Psoas muscle (tissue), 8 donors: ENCODE results near the gene COL9A3. TPM values are rescaled to one million over a fixed set of nuclear protein-coding genes. Genes with fewer than 3 reads are reported as not detected.

Source experiments
- ATAC-seq, 4 donors: fragments of 200-7000 bp; cut with Tn5 transposase; one replicate each; pipeline ENCODE4 v1.9.1; 2020; ENCODE audit warnings: moderate library complexity in 3 of 4, mild to moderate bottlenecking in 2 of 4
- DNase-seq, 2 donors: peaks; one replicate each; pipeline ENCODE4 v3.0.0-alpha.2; 2020
- H3K27ac ChIP-seq: fragments of 200-600 bp; one replicate; pipeline ENCODE4 v1.8.0; 2022
- H3K27me3 ChIP-seq, 3 donors: fragments of 200-600 bp in 1 of 3; one replicate each; pipeline versions ENCODE4 v1.6.1 to v1.8.0; 2013 to 2022; ENCODE audit warnings: low read length in 2 of 3, mild to moderate bottlenecking in 2 of 3, moderate library complexity in 1 of 3; ENCODE audit not compliant: insufficient read depth in 3 of 3
- H3K36me3 ChIP-seq, 2 donors: fragments of 200-600 bp in 1 of 2; one replicate each; pipeline versions ENCODE4 v1.6.1 to v1.8.0; 2013 to 2022; ENCODE audit warnings: low read depth in 1 of 2, mild to moderate bottlenecking in 1 of 2, moderate library complexity in 1 of 2; ENCODE audit not compliant: insufficient read depth in 1 of 2
- H3K4me1 ChIP-seq: fragments of 200-600 bp; one replicate; pipeline ENCODE4 v1.8.0; 2022
- H3K4me3 ChIP-seq: fragments of 200-600 bp; one replicate; pipeline ENCODE4 v1.8.0; 2022; ENCODE audit warnings: mild to moderate bottlenecking
- H3K9me3 ChIP-seq: fragments of 200-600 bp; one replicate; pipeline ENCODE4 v1.8.0; 2022
- CTCF ChIP-seq: fragments of 200-600 bp; IDR thresholded peaks from one replicate; pipeline ENCODE4 v1.8.0; 2022; ENCODE audit warnings: antibody characterized with exemption
- WGBS, 3 donors: extraction: QIAGEN DNeasy Blood & Tissue Kit; methylation state at CpG; one replicate each; pipeline versions ENCODE4 v1.1.6 to v1.1.7; 2013; 5-methylcytosine and 5-hydroxymethylcytosine counted together
- intact Hi-C, 2 donors: fragments of 100-400 bp; cut with DNase I; formaldehyde crosslinking; loops; one replicate each; pipeline versions ENCODE4 v1.11.0 to v1.14.2; 2022
- polyA plus RNA-seq, 3 donors: library from polyadenylated mRNA; stranded (reverse); fragments of 200-250 nt; gene quantifications; one replicate each; pipeline ENCODE4 v1.2.3, GENCODE V29; 2013
- total RNA-seq, 4 donors: library from RNA; stranded (reverse); fragmentation: NEBNext Ultra II Directional in 2 of 4; extraction: Animal tissue kit (Norgen Biotek cat#: 25700) in 2 of 4; gene quantifications; one replicate each; pipeline versions ENCODE4 v1.2.1 to v1.2.4, GENCODE V29; 2021 to 2023
- donor health status: healthy with polysubstance abuse.
- donor health status: DM: no; HTN: no; CAD: no; lungs with moderate emphysema.
- donor health status: Bipolar disorder and iron deficiency.
- donor health status: healthy.
- donor health status: DM: yes; HTN: yes; CAD: no.
- donor health status: DM: no; HTN: no; CAD: no.
- donor health status: DM: no; HTN: no; CAD: no.
- donor health status: DM: yes; HTN: yes; CAD: no.

COL9A3 gene
- total and polyA plus RNA-seq, 7 donors, result 0.27 to 0.86 (median 0.59) TPM; not detected in 1

GRCh38 chr20:62885046-62885895 is 68.4 kb downstream of the COL9A3 start:
- TF ChIP-seq CTCF, result no peak
- Histone ChIP-seq H3K36me3 (peaks cover 17 to 65% of the 10 kb centered on the region in 2 donors), H3K9me3 (no peaks in the 10 kb centered on the region), H3K27ac (no peak overlapping the region), H3K4me3 (no peak overlapping the region), H3K4me1 (no peaks in the 10 kb centered on the region), H3K27me3 (no peaks in the 10 kb centered on the region)
- DNase-seq, result peak in 1 of 2 donors; percentile 15
- ATAC-seq, result no peak
- WGBS, 3 donors, result 73 to 81% (median 74%) methylated on average over 20 of the region's 20 CpGs
- intact Hi-C loops, result no loop called here

GRCh38 chr20:62885896-62886708 is 69.3 kb downstream of the COL9A3 start:
- Histone ChIP-seq H3K9me3 (no peaks in the 10 kb centered on the region), H3K4me3 (no peak overlapping the region), H3K27me3 (no peaks in the 10 kb centered on the region), H3K27ac (no peak overlapping the region), H3K36me3 (peaks cover 11 to 65% of the 10 kb centered on the region in 2 donors), H3K4me1 (no peaks in the 10 kb centered on the region)
- TF ChIP-seq CTCF, result no peak
- intact Hi-C loops, result no loop called here
- 76 to 83% (median 82%) methylated on average over 23 of the region's 23 CpGs for WGBS, 3 donors
- DNase-seq (peak in 1 of 2 donors; percentile 26), ATAC-seq (no peak)

- no peaks in the 10 kb centered on the region for H3K9me3 ChIP-seq
- no peaks in the 10 kb centered on the region for H3K4me1 ChIP-seq
- H3K36me3 ChIP-seq, result peaks cover 12 to 65% of the 10 kb centered on the region in 2 donors
- TF ChIP-seq CTCF, result no peak
- ATAC-seq (no peak), DNase-seq (no peak)
- WGBS, 3 donors, result 82 to 84% (median 82%) methylated on average over 7 of the region's 7 CpGs
- H3K4me3 ChIP-seq, result no peak overlapping the region
- intact Hi-C loops, result no loop called here
- H3K27ac ChIP-seq, result no peak overlapping the region
- no peaks in the 10 kb centered on the region for H3K27me3 ChIP-seq
Measured at GRCh38 chr20:62886709-62887058, 69.8 kb downstream of the COL9A3 start.

GRCh38 chr20:62887152-62887859 is 70.5 kb downstream of the COL9A3 start:
- intact Hi-C loops, result no loop called here
- H3K27me3 ChIP-seq, result no peaks in the 10 kb centered on the region
- no peak overlapping the region for H3K4me3 ChIP-seq
- peaks cover 14 to 66% of the 10 kb centered on the region in 2 donors for H3K36me3 ChIP-seq
- H3K4me1 ChIP-seq, result no peaks in the 10 kb centered on the region
- H3K27ac ChIP-seq, result no peak overlapping the region
- no peaks in the 10 kb centered on the region for H3K9me3 ChIP-seq
- WGBS, 3 donors, result 63 to 73% (median 68%) methylated on average over 13 of the region's 13 CpGs
- peak; percentile 59 to 64 for DNase-seq
- TF ChIP-seq CTCF, result no peak
- peak in 3 of 4 donors; percentile 52 to 63 (median 58) for ATAC-seq
